Left colon (tissue), 2 donors: ENCODE data around the gene PFKFB3. TPM values are rescaled to one million over a fixed set of nuclear protein-coding genes. Genes with fewer than 3 reads are reported as not detected.
A peak's percentile ranks its signal among the peaks of the same experiment; 100 is the strongest.
"Not testable (repeated sequence)": the region's sequence is repeated elsewhere in the genome, so short reads cannot be mapped to it uniquely, and the experiment has no call there.

Source experiments
- ATAC-seq: fragments of 200-7000 bp; cut with Tn5 transposase; one replicate; pipeline ENCODE4 v1.9.1; 2020; ENCODE audit warnings: mild to moderate bottlenecking, moderate library complexity
- DNase-seq, 2 donors: peaks; one replicate each; pipeline ENCODE4 v3.0.0-alpha.2; 2020
- intact Hi-C, 2 donors: fragments of 100-400 bp; cut with DNase I in 1 of 2; cut with micrococcal nuclease in 1 of 2; formaldehyde crosslinking; loops; one replicate each; pipeline versions ENCODE4 v1.11.2 to v1.14.0; 2022; cut with DNase I, micrococcal nuclease
- total RNA-seq, 2 donors: library from RNA; stranded (reverse); fragmentation: NEBNext Ultra II Directional; extraction: Animal tissue kit (Norgen Biotek cat#: 25700); gene quantifications; one replicate each; pipeline ENCODE4 v1.2.1, GENCODE V29; 2021
- donor health status: DM: no; HTN: no; CAD: no.
- donor health status: DM: yes; HTN: yes; CAD: no.

The PFKFB3 gene
- total RNA-seq, 2 donors from 2014 or later = 19.1 to 20.2 TPM

GRCh38 chr10:6198171-6198570 lies 4.6 kb upstream of the PFKFB3 start:
- DNase-seq (no peak), ATAC-seq (no peak)
- intact Hi-C loops = no loop called here

- intact Hi-C loops = no loop called here
- DNase-seq = no peak
- no peak for ATAC-seq
These were observed 3.5 kb upstream of the PFKFB3 start for GRCh38 chr10:6199131-6199733.

- intact Hi-C loops = loop anchor here in 1 of 2 donors (5.0 to 10.0 kb wide), 2 partner anchors 76 to 202 kb away; no protein-coding TSS in a partner anchor
- DNase-seq (no peak), ATAC-seq (no peak)
These were observed 2.3 kb upstream of the PFKFB3 start for GRCh38 chr10:6200440-6200733.

GRCh38 chr10:6200734-6201515 lies 1.8 kb upstream of the PFKFB3 start:
- ATAC-seq (no peak), DNase-seq (peak; percentile 53 to 54)
- intact Hi-C loops = loop anchor here in 1 of 2 donors (5.0 to 10.0 kb wide), 2 partner anchors 76 to 201 kb away; no protein-coding TSS in a partner anchor

GRCh38 chr10:6201516-6201975 lies 1.2 kb upstream of the PFKFB3 start:
- DNase-seq = peak; percentile 77 to 84
- intact Hi-C loops = loop anchor here in 1 of 2 donors (5.0 to 10.0 kb wide), 2 partner anchors 77 to 201 kb away; no protein-coding TSS in a partner anchor
- ATAC-seq = peak; percentile 68

GRCh38 chr10:6202098-6202683 lies 541 bp upstream of the PFKFB3 start:
- DNase-seq (peak; percentile 40 to 54), ATAC-seq (peak; percentile 17)
- intact Hi-C loops = loop anchor here in 1 of 2 donors (5.0 to 10.0 kb wide), 2 partner anchors 77 to 200 kb away; no protein-coding TSS in a partner anchor

GRCh38 chr10:6203331-6204062 lies 765 bp downstream of the PFKFB3 start:
- peak; percentile 45 for ATAC-seq
- DNase-seq = peak in 1 of 2 donors; percentile 71
- intact Hi-C loops = loop anchor here in 1 of 2 donors (5.0 to 10.0 kb wide), 2 partner anchors 79 to 199 kb away; no protein-coding TSS in a partner anchor

GRCh38 chr10:6204063-6204340 lies 1.3 kb downstream of the PFKFB3 start:
- no peak for ATAC-seq
- intact Hi-C loops = loop anchor here in 1 of 2 donors (5.0 to 10.0 kb wide), 2 partner anchors 79 to 198 kb away; no protein-coding TSS in a partner anchor
- DNase-seq = peak; percentile 46 to 48

- ATAC-seq = no peak
These were observed 1.8 kb downstream of the PFKFB3 start for GRCh38 chr10:6204341-6205191.

GRCh38 chr10:6206486-6206885 lies 3.8 kb downstream of the PFKFB3 start:
- ATAC-seq, DNase-seq: not testable (repeated sequence)
- intact Hi-C loops = loop anchor here in 1 of 2 donors (10.0 kb wide), 1 partner anchor 82 kb away; no protein-coding TSS in a partner anchor

More at GRCh38 chr10:6204341-6205191, 1.8 kb downstream of the PFKFB3 start:
- DNase-seq = peak; percentile 52 to 53
- intact Hi-C loops = loop anchor here in 1 of 2 donors (5.0 to 10.0 kb wide), 2 partner anchors 80 to 198 kb away; no protein-coding TSS in a partner anchor

GRCh38 chr10:6207658-6208057 lies 4.9 kb downstream of the PFKFB3 start:
- DNase-seq (no peak), ATAC-seq (no peak)
- intact Hi-C loops = loop anchor here in 1 of 2 donors (10.0 kb wide), 1 partner anchor 83 kb away; no protein-coding TSS in a partner anchor

- no peak for ATAC-seq
- intact Hi-C loops = loop anchor here in 1 of 2 donors (10.0 kb wide), 1 partner anchor 84 kb away; no protein-coding TSS in a partner anchor
- no peak for DNase-seq
These were observed 6.1 kb downstream of the PFKFB3 start for GRCh38 chr10:6208799-6209235.

- DNase-seq = no peak
- intact Hi-C loops = no loop called here
- no peak for ATAC-seq
These were observed 8.6 kb downstream of the PFKFB3 start for GRCh38 chr10:6211341-6211670.

- DNase-seq = no peak
- intact Hi-C loops = no loop called here
- ATAC-seq = peak; percentile 17
These were observed 9.2 kb downstream of the PFKFB3 start for GRCh38 chr10:6211671-6212635.

- intact Hi-C loops = no loop called here
- no peak for ATAC-seq
- no peak for DNase-seq
These were observed 10.1 kb downstream of the PFKFB3 start for GRCh38 chr10:6212806-6213205.

GRCh38 chr10:6213257-6213905 lies 10.6 kb downstream of the PFKFB3 start:
- no peak for DNase-seq
- intact Hi-C loops = no loop called here

More at GRCh38 chr10:6213257-6213905, 10.6 kb downstream of the PFKFB3 start:
- no peak for ATAC-seq
